Measurements from ENCODE around the gene PRDM16.

PRDM16 gene

DNA sequence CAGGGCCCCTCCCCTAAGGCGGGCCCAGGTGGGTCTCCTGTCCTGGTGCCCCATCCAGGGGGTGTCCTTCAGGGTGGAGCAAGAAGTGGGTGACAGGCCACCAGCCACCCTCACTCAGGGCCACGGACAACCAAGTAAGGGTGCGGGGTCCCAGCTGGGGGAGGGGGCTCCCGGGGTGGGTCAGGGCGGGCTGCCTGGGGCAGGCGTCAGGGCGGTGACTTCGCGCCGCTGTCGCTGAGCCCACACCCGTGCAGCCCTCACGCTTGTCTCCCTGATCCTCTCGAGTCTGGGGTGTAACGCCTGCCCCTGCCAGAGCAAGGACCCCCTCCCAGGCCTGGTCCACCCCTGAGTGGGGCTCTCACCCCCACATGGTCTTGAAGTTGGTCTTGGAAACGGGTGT is 407.7 kb downstream of the PRDM16 start:
- Mint-ChIP-seq H3K27me3 (ENCODE audit: low read depth) (no peaks in the 10 kb centered on the region), H3K27ac (no peak overlapping the region), H3K36me3 (ENCODE audit: low read depth) (no peaks in the 10 kb centered on the region), H3K4me1 (ENCODE audit: low read depth) (no peaks in the 10 kb centered on the region), H3K4me3 (no peak overlapping the region), H3K9me3 (no peaks in the 10 kb centered on the region)

DNA sequence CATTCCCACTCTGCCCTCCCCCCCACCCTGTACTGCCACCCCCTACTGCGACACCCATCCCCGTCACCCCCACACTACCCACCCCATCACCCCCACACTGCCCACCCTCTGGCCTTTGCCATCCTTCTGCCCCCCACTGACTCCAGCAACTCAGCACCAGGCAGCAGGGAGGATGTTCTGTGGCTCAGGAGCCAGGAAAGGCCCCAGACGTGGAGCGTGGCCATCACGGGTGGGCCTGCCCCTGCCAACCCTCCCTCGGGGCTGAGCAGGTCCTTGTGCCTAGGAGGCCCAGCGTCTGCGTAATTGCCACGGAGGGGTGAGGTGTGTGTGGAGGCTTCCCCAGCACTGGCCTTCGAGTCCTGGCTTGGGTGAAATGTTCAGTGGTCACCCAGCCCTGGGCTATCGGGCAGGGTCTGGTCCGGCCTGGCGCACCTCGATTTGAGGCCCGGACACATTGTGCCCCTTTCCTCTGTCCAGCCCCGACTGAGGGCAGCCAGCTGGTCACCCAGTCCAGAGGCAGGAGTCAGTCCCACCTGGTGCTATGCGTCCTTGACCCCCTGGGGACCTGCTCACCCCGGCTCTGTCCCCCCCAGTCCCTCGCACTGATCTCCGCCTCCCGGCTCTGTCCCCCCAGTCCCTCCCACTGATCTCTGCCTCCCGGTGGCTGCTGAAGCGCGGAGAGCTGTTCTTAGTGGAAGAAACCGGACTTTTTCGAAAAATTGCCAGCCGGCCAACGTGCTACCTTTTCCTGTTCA is 408.4 kb downstream of the PRDM16 start:
- no peaks in the 10 kb centered on the region for H3K27me3 Mint-ChIP-seq (ENCODE audit: low read depth)
- no peaks in the 10 kb centered on the region for H3K4me1 Mint-ChIP-seq (ENCODE audit: low read depth)
- no peaks in the 10 kb centered on the region for H3K9me3 Mint-ChIP-seq
- no peaks in the 10 kb centered on the region for H3K36me3 Mint-ChIP-seq (ENCODE audit: low read depth)
- no peak overlapping the region for H3K4me3 Mint-ChIP-seq
- H3K27ac Mint-ChIP-seq: no peak overlapping the region

DNA sequence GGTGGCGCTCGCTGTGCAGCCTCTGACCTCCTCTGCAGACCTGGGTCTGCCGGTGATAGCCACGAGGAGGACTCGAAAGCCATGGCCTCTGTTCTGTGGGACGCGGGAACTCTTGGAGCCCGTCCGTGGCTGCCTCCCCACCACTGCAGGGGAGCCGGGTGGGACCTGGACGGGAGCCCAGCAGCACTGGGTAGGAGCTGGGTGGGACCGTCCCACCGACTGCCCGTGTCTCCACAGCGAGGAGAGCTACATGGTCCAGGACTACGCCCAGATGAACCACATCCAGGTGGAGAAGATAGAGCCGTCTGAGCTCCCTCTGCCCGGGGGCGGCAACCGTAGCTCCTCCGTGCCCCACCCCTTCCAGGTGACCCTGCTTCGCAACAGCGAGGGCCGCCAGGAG is 409.2 kb downstream of the PRDM16 start:
- H3K27ac Mint-ChIP-seq: no peak overlapping the region
- no peaks in the 10 kb centered on the region for H3K36me3 Mint-ChIP-seq (ENCODE audit: low read depth)
- H3K9me3 Mint-ChIP-seq: no peaks in the 10 kb centered on the region
- no peaks in the 10 kb centered on the region for H3K27me3 Mint-ChIP-seq (ENCODE audit: low read depth)
- no peak overlapping the region for H3K4me3 Mint-ChIP-seq
- H3K4me1 Mint-ChIP-seq (ENCODE audit: low read depth): no peaks in the 10 kb centered on the region

DNA sequence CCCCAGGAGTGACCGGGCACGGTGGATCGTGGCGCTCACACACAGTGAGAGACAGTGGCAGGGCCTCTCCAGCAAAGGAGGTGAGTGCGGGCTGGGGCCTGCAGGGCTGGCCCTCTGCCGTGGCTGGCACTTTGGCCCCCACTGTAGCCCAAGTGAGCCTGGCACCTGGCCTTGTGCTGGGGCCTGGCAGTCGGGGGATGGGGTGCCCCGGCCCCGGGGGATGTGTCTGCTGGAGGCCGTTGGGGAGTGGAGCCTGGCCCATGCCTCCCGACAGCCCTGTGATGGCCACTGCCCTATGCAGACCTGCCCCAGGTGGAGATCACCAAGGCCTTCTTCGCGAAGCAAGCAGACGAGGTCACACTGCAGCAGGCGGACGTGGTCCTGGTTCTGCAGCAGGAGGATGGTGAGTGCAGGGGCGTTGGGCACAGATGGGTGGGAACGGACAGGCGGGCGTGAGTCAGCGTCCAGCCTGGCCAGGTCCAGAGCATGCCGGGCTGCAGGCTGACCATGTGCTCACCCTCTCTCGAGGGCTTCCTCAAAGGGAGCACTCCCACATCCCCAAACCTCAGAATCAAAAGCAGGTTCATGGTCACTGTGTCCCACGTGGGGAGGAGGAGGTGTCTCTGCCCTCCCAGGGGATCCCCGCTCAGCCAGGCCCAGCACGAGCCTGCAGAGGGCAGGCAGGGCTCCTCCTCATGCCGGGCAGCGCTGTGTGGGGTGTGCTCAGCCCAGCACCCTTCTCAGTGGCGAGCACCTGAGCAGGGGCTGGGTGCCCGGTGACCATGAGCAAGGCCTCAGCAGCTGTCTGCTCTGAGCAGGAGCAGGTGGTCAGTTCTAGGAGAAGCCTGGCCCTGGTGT is 410.7 kb downstream of the PRDM16 start:
- H3K27ac Mint-ChIP-seq: no peak overlapping the region
- no peaks in the 10 kb centered on the region for H3K36me3 Mint-ChIP-seq (ENCODE audit: low read depth)
- H3K9me3 Mint-ChIP-seq: no peaks in the 10 kb centered on the region
- H3K27me3 Mint-ChIP-seq (ENCODE audit: low read depth): no peaks in the 10 kb centered on the region
- H3K4me1 Mint-ChIP-seq (ENCODE audit: low read depth): no peaks in the 10 kb centered on the region
- H3K4me3 Mint-ChIP-seq: no peak overlapping the region

DNA sequence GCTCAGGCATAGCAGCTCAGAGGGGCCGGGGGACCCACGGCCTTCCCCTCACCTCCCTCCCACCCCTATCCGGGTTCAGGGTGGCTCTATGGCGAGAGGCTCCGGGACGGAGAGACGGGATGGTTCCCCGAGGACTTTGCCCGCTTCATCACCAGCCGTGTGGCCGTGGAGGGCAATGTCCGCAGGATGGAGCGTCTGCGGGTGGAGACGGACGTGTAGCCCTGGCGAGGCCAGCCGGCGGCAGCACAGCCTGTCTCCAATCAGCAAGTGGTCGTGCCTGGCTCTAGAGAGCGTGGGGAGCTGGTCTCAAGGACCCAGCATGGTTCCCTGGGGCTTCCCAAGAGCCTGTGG is 411.3 kb downstream of the PRDM16 start:
- Mint-ChIP-seq H3K9me3 (no peaks in the 10 kb centered on the region), H3K4me1 (ENCODE audit: low read depth) (no peaks in the 10 kb centered on the region), H3K27ac (no peak overlapping the region), H3K4me3 (no peak overlapping the region), H3K27me3 (ENCODE audit: low read depth) (no peaks in the 10 kb centered on the region), H3K36me3 (ENCODE audit: low read depth) (no peaks in the 10 kb centered on the region)

DNA sequence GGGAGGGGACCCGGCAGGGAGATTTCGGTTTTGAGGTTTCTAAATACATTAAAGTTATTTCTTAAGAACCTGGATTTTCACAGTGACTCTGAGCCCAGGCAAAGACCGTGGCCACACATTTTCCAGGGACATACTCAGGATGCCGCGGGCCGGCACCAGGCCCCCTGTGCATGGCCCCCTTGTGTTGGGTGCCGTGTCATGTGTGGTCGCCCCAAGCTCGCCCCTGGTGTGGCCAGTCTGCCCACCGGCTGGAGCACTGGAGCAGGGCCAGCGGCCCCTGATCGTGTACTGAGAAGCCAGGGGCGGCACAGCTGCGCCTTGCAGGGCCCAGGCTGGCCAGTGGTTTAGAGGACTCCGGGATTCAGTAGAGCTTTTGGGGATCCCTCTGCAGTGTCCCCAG is 412.0 kb downstream of the PRDM16 start:
- H3K27me3 Mint-ChIP-seq (ENCODE audit: low read depth): no peaks in the 10 kb centered on the region
- H3K9me3 Mint-ChIP-seq: no peaks in the 10 kb centered on the region
- H3K27ac Mint-ChIP-seq: no peak overlapping the region
- H3K36me3 Mint-ChIP-seq (ENCODE audit: low read depth): no peaks in the 10 kb centered on the region
- H3K4me3 Mint-ChIP-seq: no peak overlapping the region
- H3K4me1 Mint-ChIP-seq (ENCODE audit: low read depth): no peaks in the 10 kb centered on the region

DNA sequence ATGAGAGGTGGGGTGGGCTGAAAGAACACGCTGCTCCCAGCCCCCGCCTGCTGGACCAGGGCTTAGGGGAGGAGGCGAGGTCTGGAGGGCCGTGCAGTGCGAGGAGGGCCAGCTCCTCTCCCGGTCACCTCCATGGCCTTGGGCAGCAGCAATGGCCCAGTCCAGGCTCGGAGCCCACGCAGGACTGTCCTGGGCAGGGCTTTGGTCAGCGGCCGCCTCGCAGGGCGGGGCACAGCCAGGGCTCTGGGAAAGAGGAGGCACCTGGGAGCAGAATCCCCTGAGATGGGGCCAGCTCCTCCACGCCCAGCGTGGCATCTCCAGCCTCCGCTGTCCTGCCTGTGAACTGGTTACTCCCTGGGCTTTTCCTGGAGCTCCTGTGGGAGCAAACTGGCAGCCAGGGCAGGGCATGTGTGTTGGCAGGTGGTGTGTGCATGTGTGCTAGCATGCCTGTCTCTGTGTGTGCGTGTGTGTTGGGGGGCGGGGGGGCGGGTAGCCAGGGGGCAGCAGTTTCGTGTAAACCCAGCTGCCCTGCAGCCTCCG is 412.9 kb downstream of the PRDM16 start:
- Mint-ChIP-seq H3K9me3 (no peaks in the 10 kb centered on the region), H3K27ac (no peak overlapping the region), H3K27me3 (ENCODE audit: low read depth) (no peaks in the 10 kb centered on the region), H3K4me3 (no peak overlapping the region), H3K4me1 (ENCODE audit: low read depth) (no peaks in the 10 kb centered on the region), H3K36me3 (ENCODE audit: low read depth) (no peaks in the 10 kb centered on the region)

DNA sequence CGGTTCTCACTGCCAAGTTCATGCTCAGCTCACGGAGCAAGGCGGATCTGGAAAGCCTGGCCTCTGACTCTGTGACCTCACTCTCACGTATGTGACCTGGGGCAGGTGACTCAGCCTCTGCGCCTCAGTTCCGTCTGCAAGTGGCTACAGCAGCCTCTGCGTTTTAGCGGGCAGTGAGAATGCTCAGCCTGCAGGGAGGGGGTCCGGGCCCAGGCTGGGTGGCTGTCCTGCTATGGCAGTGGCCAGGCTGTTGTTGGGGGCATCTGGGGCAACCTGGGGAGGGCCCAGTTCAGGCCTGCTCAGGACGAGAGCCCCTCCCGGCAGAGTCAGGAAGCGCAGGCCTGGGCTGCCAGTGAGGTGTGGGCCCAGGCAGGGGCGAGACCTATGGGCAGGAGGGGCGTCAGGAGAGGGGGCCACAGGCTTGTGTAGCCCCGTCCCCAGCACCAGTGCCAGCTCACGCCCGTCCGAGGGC is 413.4 kb downstream of the PRDM16 start:
- Mint-ChIP-seq H3K36me3 (ENCODE audit: low read depth) (no peaks in the 10 kb centered on the region), H3K4me1 (ENCODE audit: low read depth) (no peaks in the 10 kb centered on the region), H3K4me3 (no peak overlapping the region), H3K27me3 (ENCODE audit: low read depth) (no peaks in the 10 kb centered on the region), H3K9me3 (no peaks in the 10 kb centered on the region), H3K27ac (no peak overlapping the region)

DNA sequence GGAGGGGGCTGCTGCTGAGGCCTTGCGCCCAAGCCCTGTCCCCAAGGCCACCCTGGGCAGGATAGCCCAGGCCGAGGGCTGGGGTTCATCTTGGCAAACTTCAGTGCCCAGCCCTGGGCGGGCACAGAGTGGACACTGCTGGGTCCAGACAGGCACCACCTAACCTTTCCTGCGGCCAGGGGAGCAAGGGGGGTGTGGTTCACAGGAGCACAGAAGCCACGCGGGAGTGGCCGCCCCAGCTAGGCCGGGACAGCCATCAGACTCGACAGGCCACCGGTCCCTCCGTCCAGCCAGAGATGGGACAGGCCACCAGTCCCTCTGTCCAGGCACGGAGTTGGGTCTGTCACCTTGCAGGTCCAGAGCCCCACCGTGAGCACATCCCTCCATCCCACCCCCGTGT is 414.4 kb downstream of the PRDM16 start:
- Mint-ChIP-seq H3K27me3 (ENCODE audit: low read depth) (no peaks in the 10 kb centered on the region), H3K4me3 (no peak overlapping the region), H3K36me3 (ENCODE audit: low read depth) (no peaks in the 10 kb centered on the region), H3K9me3 (no peaks in the 10 kb centered on the region), H3K4me1 (ENCODE audit: low read depth) (no peaks in the 10 kb centered on the region), H3K27ac (no peak overlapping the region)

DNA sequence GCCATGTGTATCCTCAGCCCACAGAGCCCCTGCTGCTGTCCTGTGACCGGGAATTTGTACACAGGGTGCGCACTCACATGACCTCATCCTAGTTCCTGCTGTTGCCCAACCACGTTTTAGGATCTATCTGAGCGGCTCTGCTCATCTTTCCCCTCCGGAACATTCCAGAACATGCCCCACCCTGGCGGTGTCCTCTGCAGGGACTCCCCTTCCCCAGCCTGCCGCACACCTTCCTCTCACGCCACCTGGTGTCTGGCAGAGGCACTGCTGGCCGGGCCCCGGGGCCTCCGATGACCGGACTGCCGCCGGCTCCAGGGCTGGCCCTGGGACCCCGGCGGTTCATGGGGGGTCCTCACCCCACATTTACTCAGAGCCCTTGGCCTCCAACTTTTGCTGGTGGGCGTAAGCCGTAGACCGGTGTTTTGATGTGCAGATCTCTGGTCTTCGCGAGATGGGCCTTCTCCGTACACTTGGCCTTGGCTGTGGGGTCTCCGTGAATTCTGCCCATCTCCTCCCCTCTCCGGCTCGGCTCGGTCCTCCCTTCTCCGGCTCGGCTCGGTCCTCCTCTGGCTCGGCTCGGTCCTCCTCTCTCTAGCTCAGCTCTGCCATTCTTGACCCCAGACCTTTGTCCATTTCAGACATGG is 414.9 kb downstream of the PRDM16 start:
- Mint-ChIP-seq H3K4me1 (ENCODE audit: low read depth) (no peaks in the 10 kb centered on the region), H3K9me3 (peaks cover 4% of the 10 kb centered on the region), H3K27me3 (ENCODE audit: low read depth) (no peaks in the 10 kb centered on the region), H3K4me3 (no peak overlapping the region), H3K27ac (no peak overlapping the region), H3K36me3 (ENCODE audit: low read depth) (no peaks in the 10 kb centered on the region)

DNA sequence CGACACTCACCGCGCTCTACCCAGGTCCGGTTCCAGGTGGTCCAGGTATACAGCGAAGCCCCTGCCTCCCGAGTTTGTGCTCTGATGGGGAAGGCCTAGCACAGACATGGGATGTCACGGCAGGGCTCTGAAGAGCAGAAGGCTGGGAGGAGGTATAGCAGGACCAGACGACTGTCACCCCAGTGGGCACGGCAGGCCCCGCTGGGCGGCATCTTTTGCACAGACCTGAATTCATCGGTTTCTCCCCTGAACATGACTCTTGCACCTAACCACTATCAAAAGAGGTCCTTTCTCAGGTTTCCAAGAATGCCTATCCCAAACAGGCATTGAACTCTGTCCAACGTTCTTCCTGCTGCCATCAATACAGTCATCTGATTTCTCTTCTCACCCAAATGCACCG is 416.0 kb downstream of the PRDM16 start:
- Mint-ChIP-seq H3K27me3 (ENCODE audit: low read depth) (no peaks in the 10 kb centered on the region), H3K27ac (no peak overlapping the region), H3K4me3 (no peak overlapping the region), H3K36me3 (ENCODE audit: low read depth) (no peaks in the 10 kb centered on the region), H3K9me3 (peaks cover 5% of the 10 kb centered on the region), H3K4me1 (ENCODE audit: low read depth) (no peaks in the 10 kb centered on the region)
